B cell (primary cell): ENCODE measurements around the gene CLIC2.

Source experiments
- EZH2 ChIP-seq: IDR thresholded peaks from 2 replicates; pipeline ENCODE4 v1.6.1; 2012; ENCODE audit warnings: borderline replicate concordance, low read depth, mild to moderate bottlenecking, moderate library complexity, low read length; ENCODE audit not compliant: insufficient read depth, poor library complexity, severe bottlenecking
- TF ChIP-seq, protein P1 (sequence below): fragments of 200-600 bp; IDR thresholded peaks from one replicate; pipeline ENCODE4 v1.8.0; 2022; ENCODE audit warnings: antibody characterized with exemption, mild to moderate bottlenecking

GRCh38 chrX:155293771-155294170 lies 40.6 kb downstream of the CLIC2 start:
- TF ChIP-seq, protein P1, sequence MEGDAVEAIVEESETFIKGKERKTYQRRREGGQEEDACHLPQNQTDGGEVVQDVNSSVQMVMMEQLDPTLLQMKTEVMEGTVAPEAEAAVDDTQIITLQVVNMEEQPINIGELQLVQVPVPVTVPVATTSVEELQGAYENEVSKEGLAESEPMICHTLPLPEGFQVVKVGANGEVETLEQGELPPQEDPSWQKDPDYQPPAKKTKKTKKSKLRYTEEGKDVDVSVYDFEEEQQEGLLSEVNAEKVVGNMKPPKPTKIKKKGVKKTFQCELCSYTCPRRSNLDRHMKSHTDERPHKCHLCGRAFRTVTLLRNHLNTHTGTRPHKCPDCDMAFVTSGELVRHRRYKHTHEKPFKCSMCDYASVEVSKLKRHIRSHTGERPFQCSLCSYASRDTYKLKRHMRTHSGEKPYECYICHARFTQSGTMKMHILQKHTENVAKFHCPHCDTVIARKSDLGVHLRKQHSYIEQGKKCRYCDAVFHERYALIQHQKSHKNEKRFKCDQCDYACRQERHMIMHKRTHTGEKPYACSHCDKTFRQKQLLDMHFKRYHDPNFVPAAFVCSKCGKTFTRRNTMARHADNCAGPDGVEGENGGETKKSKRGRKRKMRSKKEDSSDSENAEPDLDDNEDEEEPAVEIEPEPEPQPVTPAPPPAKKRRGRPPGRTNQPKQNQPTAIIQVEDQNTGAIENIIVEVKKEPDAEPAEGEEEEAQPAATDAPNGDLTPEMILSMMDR: no peak
- TF ChIP-seq EZH2: no peak
